HEK293T (cell line): ENCODE measurements around the gene RHD.
"Not testable (repeated sequence)": the region's sequence is repeated elsewhere in the genome, so short reads cannot be mapped to it uniquely, and the experiment has no call there.

Experiments used
- ARNT ChIP-seq: fragments of 450-650 bp; IDR thresholded peaks from 2 replicates; pipeline ENCODE4 v1.6.1; 2017; ENCODE audit warnings: mild to moderate bottlenecking
- BHLHE40 ChIP-seq: fragments of 450-650 bp; IDR thresholded peaks from 2 replicates; pipeline ENCODE4 v1.6.1; 2016; ENCODE audit warnings: mild to moderate bottlenecking, moderate library complexity, borderline replicate concordance
- CTBP1 ChIP-seq: fragments of 450-650 bp; IDR thresholded peaks from 2 replicates; pipeline ENCODE4 v1.6.1; 2016; ENCODE audit warnings: borderline replicate concordance
- FOXK2 ChIP-seq: fragments of 450-650 bp; IDR thresholded peaks from 2 replicates; pipeline ENCODE4 v1.6.1; 2016; ENCODE audit warnings: mild to moderate bottlenecking
- NFRKB ChIP-seq: fragments of 450-650 bp; IDR thresholded peaks from 2 replicates; pipeline ENCODE4 v1.6.1; 2016; ENCODE audit warnings: mild to moderate bottlenecking, moderate library complexity
- SUZ12 ChIP-seq: fragments of 450-650 bp; IDR thresholded peaks from 2 replicates; pipeline ENCODE4 v1.6.1; 2016; ENCODE audit warnings: mild to moderate bottlenecking
- TARDBP ChIP-seq: fragments of 450-650 bp; IDR thresholded peaks from 2 replicates; pipeline ENCODE4 v1.6.1; 2016
- ZNF384 ChIP-seq: fragments of 450-650 bp; IDR thresholded peaks from 2 replicates; pipeline ENCODE4 v1.6.1; 2016

DNA sequence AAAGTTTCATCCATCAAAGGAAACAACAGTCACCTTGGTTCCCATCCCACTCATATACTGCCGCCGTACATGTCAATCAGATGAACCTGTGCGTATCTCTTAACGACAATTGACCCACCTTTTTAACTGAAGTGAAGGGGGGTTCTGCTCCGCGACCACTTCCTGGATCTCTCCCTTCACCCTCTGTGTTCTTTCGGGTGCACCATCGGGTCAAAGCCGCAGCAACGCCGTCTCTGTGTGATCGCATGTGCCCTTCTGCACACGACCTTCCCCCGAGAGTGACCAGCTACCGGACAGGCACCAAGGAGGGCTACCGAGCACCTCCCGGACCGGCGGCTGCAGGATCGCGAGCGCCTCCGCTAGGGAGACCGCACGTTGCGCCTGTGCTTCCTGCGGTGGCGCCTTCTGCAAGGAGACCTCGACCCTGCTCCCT lies 64.6 kb downstream of the RHD start:
- not testable (repeated sequence) for TF ChIP-seq SUZ12, ZNF384, BHLHE40, NFRKB, CTBP1, TARDBP, FOXK2, ARNT
